Measurements from ENCODE around the gene C9orf40.

C9orf40 gene

GRCh38 chr9:74953235-74953751, 581 bp upstream of the C9orf40 start:
- DNase-seq (ENCODE audit: low spot score), result no peak
- H3K4me1 Mint-ChIP-seq (ENCODE audit: low read depth), result peaks cover 41% of the 10 kb centered on the region
- H3K4me3 Mint-ChIP-seq, result peak overlapping the region; percentile 89
- peak overlapping the region; percentile 89 for H3K27ac Mint-ChIP-seq
- no peaks in the 10 kb centered on the region for H3K9me3 Mint-ChIP-seq
- no peaks in the 10 kb centered on the region for H3K27me3 Mint-ChIP-seq (ENCODE audit: low read depth)
- H3K36me3 Mint-ChIP-seq (ENCODE audit: low read depth), result peaks cover 8% of the 10 kb centered on the region

DNA sequence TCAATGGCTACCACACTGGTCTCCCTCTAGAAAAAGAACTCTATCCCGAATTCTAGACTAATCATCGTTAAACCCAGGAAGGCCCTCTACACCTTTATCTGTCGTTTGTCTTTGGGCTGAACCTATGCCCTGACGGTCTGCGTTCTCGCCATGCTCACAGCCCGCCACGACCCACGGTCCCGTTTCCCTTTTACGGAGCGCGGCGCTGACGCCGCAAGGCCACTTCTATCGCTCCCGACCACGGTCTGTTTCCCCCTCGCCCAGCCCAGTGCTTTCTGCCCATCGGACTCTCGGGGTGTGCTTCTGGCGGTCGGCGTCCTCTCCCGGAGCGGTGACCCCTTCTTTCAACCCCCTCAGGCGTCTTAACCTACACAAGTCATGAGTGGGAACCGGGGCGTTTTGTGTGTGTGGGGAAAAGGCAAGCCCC, 974 bp downstream of the C9orf40 start:
- peaks cover 16% of the 10 kb centered on the region for H3K36me3 Mint-ChIP-seq (ENCODE audit: low read depth)
- H3K9me3 Mint-ChIP-seq, result no peaks in the 10 kb centered on the region
- DNase-seq (ENCODE audit: low spot score), result peak; percentile 52
- H3K4me1 Mint-ChIP-seq (ENCODE audit: low read depth), result peaks cover 46% of the 10 kb centered on the region
- peak overlapping the region; percentile 98 for H3K4me3 Mint-ChIP-seq
- H3K27ac Mint-ChIP-seq, result peak overlapping the region; percentile 97
- no peaks in the 10 kb centered on the region for H3K27me3 Mint-ChIP-seq (ENCODE audit: low read depth)

GRCh38 chr9:74951107-74951720, 1.5 kb downstream of the C9orf40 start:
- H3K4me3 Mint-ChIP-seq, result peak overlapping the region; percentile 98
- H3K4me1 Mint-ChIP-seq (ENCODE audit: low read depth), result peaks cover 47% of the 10 kb centered on the region
- H3K27me3 Mint-ChIP-seq (ENCODE audit: low read depth), result no peaks in the 10 kb centered on the region
- no peak for DNase-seq (ENCODE audit: low spot score)
- peak overlapping the region; percentile 97 for H3K27ac Mint-ChIP-seq
- no peaks in the 10 kb centered on the region for H3K9me3 Mint-ChIP-seq
- peaks cover 17% of the 10 kb centered on the region for H3K36me3 Mint-ChIP-seq (ENCODE audit: low read depth)

GRCh38 chr9:74949859-74950855, 2.6 kb downstream of the C9orf40 start:
- H3K36me3 Mint-ChIP-seq (ENCODE audit: low read depth), result peaks cover 17% of the 10 kb centered on the region
- H3K4me3 Mint-ChIP-seq, result peak overlapping the region; percentile 44
- no peak for DNase-seq (ENCODE audit: low spot score)
- no peaks in the 10 kb centered on the region for H3K9me3 Mint-ChIP-seq
- no peak overlapping the region for H3K27ac Mint-ChIP-seq
- no peaks in the 10 kb centered on the region for H3K27me3 Mint-ChIP-seq (ENCODE audit: low read depth)
- H3K4me1 Mint-ChIP-seq (ENCODE audit: low read depth), result peaks cover 43% of the 10 kb centered on the region

DNA sequence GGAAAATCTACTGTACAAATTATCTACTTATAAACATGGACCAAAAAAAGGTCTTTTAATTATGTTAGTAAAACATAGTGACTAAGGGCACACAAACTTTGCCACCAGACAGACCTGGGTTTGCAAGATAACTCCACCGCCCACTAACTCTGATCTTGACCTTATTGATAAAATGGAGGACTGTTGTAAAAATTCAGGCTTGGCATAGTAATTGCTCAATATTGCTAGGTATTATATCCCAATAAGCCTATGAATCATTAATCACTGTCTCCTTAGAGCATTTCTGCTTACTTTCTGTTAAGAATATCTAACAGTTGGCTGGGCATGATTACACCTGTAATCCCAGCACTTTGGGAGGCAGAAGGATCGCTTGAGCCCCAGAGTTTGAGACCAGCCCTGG, 3.8 kb downstream of the C9orf40 start:
- Mint-ChIP-seq H3K9me3 (no peaks in the 10 kb centered on the region), H3K36me3 (ENCODE audit: low read depth) (peaks cover 17% of the 10 kb centered on the region), H3K4me1 (ENCODE audit: low read depth) (peaks cover 43% of the 10 kb centered on the region), H3K27me3 (ENCODE audit: low read depth) (no peaks in the 10 kb centered on the region), H3K4me3 (peak overlapping the region; percentile 17), H3K27ac (no peak overlapping the region)
- DNase-seq (ENCODE audit: low spot score), result no peak

- no peak overlapping the region for H3K27ac Mint-ChIP-seq
- H3K4me1 Mint-ChIP-seq (ENCODE audit: low read depth), result peaks cover 42% of the 10 kb centered on the region
- no peaks in the 10 kb centered on the region for H3K27me3 Mint-ChIP-seq (ENCODE audit: low read depth)
- H3K4me3 Mint-ChIP-seq, result no peak overlapping the region
- H3K9me3 Mint-ChIP-seq, result no peaks in the 10 kb centered on the region
- DNase-seq (ENCODE audit: low spot score), result no peak
- H3K36me3 Mint-ChIP-seq (ENCODE audit: low read depth), result peaks cover 15% of the 10 kb centered on the region
Measured at GRCh38 chr9:74946686-74947085, 6.0 kb downstream of the C9orf40 start.

- no peaks in the 10 kb centered on the region for H3K9me3 Mint-ChIP-seq
- peaks cover 12% of the 10 kb centered on the region for H3K27me3 Mint-ChIP-seq (ENCODE audit: low read depth)
- no peak overlapping the region for H3K27ac Mint-ChIP-seq
- peaks cover 18% of the 10 kb centered on the region for H3K4me1 Mint-ChIP-seq (ENCODE audit: low read depth)
- DNase-seq (ENCODE audit: low spot score), result peak; percentile 31
- peaks cover 9% of the 10 kb centered on the region for H3K36me3 Mint-ChIP-seq (ENCODE audit: low read depth)
- no peak overlapping the region for H3K4me3 Mint-ChIP-seq
Measured at GRCh38 chr9:74942801-74943200, 9.9 kb downstream of the C9orf40 start.

GRCh38 chr9:74940600-74940999, 12.1 kb downstream of the C9orf40 start:
- no peak for DNase-seq (ENCODE audit: low spot score)
- peaks cover 19% of the 10 kb centered on the region for H3K27me3 Mint-ChIP-seq (ENCODE audit: low read depth)
- no peak overlapping the region for H3K4me3 Mint-ChIP-seq
- no peak overlapping the region for H3K27ac Mint-ChIP-seq
- H3K36me3 Mint-ChIP-seq (ENCODE audit: low read depth), result peaks cover 3% of the 10 kb centered on the region
- H3K9me3 Mint-ChIP-seq, result no peaks in the 10 kb centered on the region
- H3K4me1 Mint-ChIP-seq (ENCODE audit: low read depth), result peaks cover 11% of the 10 kb centered on the region

DNA sequence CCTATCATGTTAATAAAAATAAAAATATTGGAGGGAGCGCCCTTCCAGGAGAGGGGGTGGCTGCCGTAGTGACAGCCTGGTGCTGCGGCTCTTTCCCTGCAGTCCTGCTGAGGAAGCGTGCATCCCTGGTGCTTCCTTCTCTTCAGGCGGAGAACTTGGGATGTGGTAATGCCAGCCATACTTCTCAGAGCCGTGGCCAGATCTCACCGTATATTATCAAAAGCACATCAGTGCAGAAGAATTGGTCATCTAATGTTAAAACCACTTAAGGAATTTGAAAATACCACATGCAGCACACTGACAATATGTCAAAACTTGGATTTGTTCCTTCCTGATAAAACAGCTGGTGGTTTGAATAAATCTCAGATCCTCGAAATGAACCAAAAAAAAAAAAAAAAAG, 17.7 kb downstream of the C9orf40 start:
- H3K9me3 Mint-ChIP-seq, result no peaks in the 10 kb centered on the region
- H3K36me3 Mint-ChIP-seq (ENCODE audit: low read depth), result no peaks in the 10 kb centered on the region
- no peak overlapping the region for H3K4me3 Mint-ChIP-seq
- peaks cover 19% of the 10 kb centered on the region for H3K27me3 Mint-ChIP-seq (ENCODE audit: low read depth)
- DNase-seq (ENCODE audit: low spot score), result no peak
- no peaks in the 10 kb centered on the region for H3K4me1 Mint-ChIP-seq (ENCODE audit: low read depth)
- no peak overlapping the region for H3K27ac Mint-ChIP-seq

GRCh38 chr9:74921737-74922136, 31.0 kb downstream of the C9orf40 start:
- Mint-ChIP-seq H3K36me3 (ENCODE audit: low read depth) (no peaks in the 10 kb centered on the region), H3K9me3 (no peaks in the 10 kb centered on the region), H3K4me3 (no peak overlapping the region), H3K27ac (no peak overlapping the region), H3K4me1 (ENCODE audit: low read depth) (no peaks in the 10 kb centered on the region), H3K27me3 (ENCODE audit: low read depth) (no peaks in the 10 kb centered on the region)
- no peak for DNase-seq (ENCODE audit: low spot score)

GRCh38 chr9:74920944-74921626, 31.6 kb downstream of the C9orf40 start:
- H3K4me1 Mint-ChIP-seq (ENCODE audit: low read depth), result no peaks in the 10 kb centered on the region
- no peak overlapping the region for H3K4me3 Mint-ChIP-seq
- no peaks in the 10 kb centered on the region for H3K36me3 Mint-ChIP-seq (ENCODE audit: low read depth)
- H3K27me3 Mint-ChIP-seq (ENCODE audit: low read depth), result no peaks in the 10 kb centered on the region
- H3K27ac Mint-ChIP-seq, result no peak overlapping the region
- no peak for DNase-seq (ENCODE audit: low spot score)
- H3K9me3 Mint-ChIP-seq, result no peaks in the 10 kb centered on the region

GRCh38 chr9:74910036-74910435, 42.7 kb downstream of the C9orf40 start:
- Mint-ChIP-seq H3K27ac (no peak overlapping the region), H3K4me1 (ENCODE audit: low read depth) (no peaks in the 10 kb centered on the region), H3K27me3 (ENCODE audit: low read depth) (peaks cover 5% of the 10 kb centered on the region), H3K4me3 (no peak overlapping the region), H3K9me3 (no peaks in the 10 kb centered on the region), H3K36me3 (ENCODE audit: low read depth) (no peaks in the 10 kb centered on the region)
- no peak for DNase-seq (ENCODE audit: low spot score)

DNA sequence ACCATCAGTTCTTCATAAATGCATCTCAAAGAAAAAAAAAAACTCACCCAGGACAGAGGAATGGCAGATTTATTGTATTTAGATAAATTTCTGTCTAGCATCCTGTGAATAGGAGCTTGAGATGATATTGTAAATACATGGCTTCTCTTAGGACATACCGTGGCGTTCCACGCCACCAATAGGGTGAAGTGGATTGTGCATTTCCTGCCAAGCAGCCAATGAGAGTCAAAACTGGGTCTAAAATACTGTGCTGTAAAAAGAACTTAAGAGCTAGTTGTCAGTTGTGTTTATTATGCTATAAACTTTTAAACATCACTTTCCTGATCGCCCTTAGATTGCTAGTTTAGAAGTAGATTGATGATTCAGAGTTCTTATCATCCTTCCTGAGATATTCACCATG, 44.0 kb downstream of the C9orf40 start:
- Mint-ChIP-seq H3K4me1 (ENCODE audit: low read depth) (no peaks in the 10 kb centered on the region), H3K4me3 (no peak overlapping the region), H3K27ac (no peak overlapping the region), H3K36me3 (ENCODE audit: low read depth) (no peaks in the 10 kb centered on the region), H3K27me3 (ENCODE audit: low read depth) (peaks cover 5% of the 10 kb centered on the region), H3K9me3 (no peaks in the 10 kb centered on the region)
- DNase-seq (ENCODE audit: low spot score), result no peak

- Mint-ChIP-seq H3K4me1 (ENCODE audit: low read depth) (no peaks in the 10 kb centered on the region), H3K4me3 (no peak overlapping the region), H3K36me3 (ENCODE audit: low read depth) (no peaks in the 10 kb centered on the region), H3K27me3 (ENCODE audit: low read depth) (peaks cover 5% of the 10 kb centered on the region), H3K27ac (no peak overlapping the region), H3K9me3 (no peaks in the 10 kb centered on the region)
- DNase-seq (ENCODE audit: low spot score), result no peak
Measured at GRCh38 chr9:74907085-74907484, 45.6 kb downstream of the C9orf40 start.
